HepG2 (cell line): Measurements from ENCODE around the gene WDR11. TPM values are rescaled to one million over a fixed set of nuclear protein-coding genes. Genes with fewer than 3 reads are reported as not detected.

ENCODE experiments used
- ATAC-seq: fragments of 200-7000 bp; cut with Tn5 transposase; 3 replicates; pipeline ENCODE4 v1.9.1; 2020; ENCODE audit warnings: mild to moderate bottlenecking, moderate library complexity
- BruUV-seq: library from RNA; stranded (reverse); fragments of 400-500 nt; replicated peaks from 2 replicates; lab custom pipeline; 2021; lab: Mats Ljungman, UMichigan
- CTCF ChIA-PET: fragments of 300-600 bp; formaldehyde crosslinking; extraction: SDS; loops from one replicate; lab custom pipeline; 2021; ENCODE audit warnings: low total read pairs, inconsistent platforms, low intra/inter-chr PET ratio; lab: Yijun Ruan, JAX
- POLR2A ChIA-PET: fragments of 350-600 bp; sonication (Branson Sonifier 250); formaldehyde crosslinking; loops from one replicate; lab custom pipeline; 2020; ENCODE audit warnings: antibody characterized with exemption, inconsistent platforms; lab: Yijun Ruan, JAX
- DNase-seq: peaks from one replicate; pipeline ENCODE4 v3.0.0-alpha.2; 2015; ENCODE audit warnings: low spot score
- FAIRE-seq: peaks from 3 replicates; lab custom pipeline; 2011; peaks lifted over from hg19 to GRCh38; lab: Jason Lieb, UNC
- H2AFZ ChIP-seq: one replicate; pipeline ENCODE4 v1.6.1; 2011; ENCODE audit warnings: low read length, inconsistent platforms
- H3K27ac ChIP-seq: fragments of 300-600 bp; 3 replicates; pipeline ENCODE4 v1.8.0; 2011; ENCODE audit warnings: mixed run types, mild to moderate bottlenecking, mixed read lengths, low read length, inconsistent platforms; ENCODE audit not compliant: insufficient read depth; ENCODE audit errors: extremely low read length
- H3K27me3 ChIP-seq, 2 experiments: fragments of 200-600 bp in 1 of 2; 2 replicates in 1 of 2; 3 replicates in 1 of 2; pipeline versions ENCODE4 v1.6.0 to v1.8.0; 2011; ENCODE audit warnings: low read length in 2 of 2, mild to moderate bottlenecking in 2 of 2, moderate library complexity in 2 of 2, inconsistent platforms in 1 of 2; ENCODE audit not compliant: insufficient read depth in 2 of 2, control insufficient read depth in 1 of 2
- H3K36me3 ChIP-seq, 2 experiments: fragments of 200-600 bp in 1 of 2; replicated peaks in 1 of 2; 2 replicates in 1 of 2; 3 replicates in 1 of 2; pipeline versions ENCODE4 v1.5.1 to v1.8.0; 2011; ENCODE audit warnings: low read length in 2 of 2, inconsistent platforms in 1 of 2; ENCODE audit not compliant: insufficient read depth in 2 of 2, control insufficient read depth in 1 of 2
- H3K4me1 ChIP-seq: 2 replicates; pipeline ENCODE4 v1.5.1; 2012; ENCODE audit warnings: low read length, inconsistent platforms; ENCODE audit not compliant: insufficient read depth
- H3K4me2 ChIP-seq: 2 replicates; pipeline ENCODE4 v1.6.0; 2011; ENCODE audit warnings: low read depth, low read length, inconsistent platforms
- H3K4me3 ChIP-seq, 3 experiments: fragments of 200-600 bp in 1 of 3; sonication (generic), shearing (Covaris generic) in 1 of 3; replicated peaks in 1 of 3; 2 replicates each; pipeline ENCODE4 v1.5.1; 2011 to 2016; ENCODE audit warnings: low read length in 3 of 3, inconsistent platforms in 2 of 3, low read depth in 2 of 3, mild to moderate bottlenecking in 2 of 3, control low read depth in 1 of 3, mixed read lengths in 1 of 3; ENCODE audit not compliant: insufficient read depth in 1 of 3
- H3K79me2 ChIP-seq: one replicate; pipeline ENCODE4 v1.6.1; 2011; ENCODE audit warnings: low read length, inconsistent platforms; ENCODE audit not compliant: insufficient read depth
- H3K9ac ChIP-seq: 2 replicates; pipeline ENCODE4 v1.6.0; 2011; ENCODE audit warnings: mild to moderate bottlenecking, low read depth, low read length, inconsistent platforms; ENCODE audit not compliant: insufficient read depth
- H3K9me3 ChIP-seq: 2 replicates; pipeline ENCODE4 v1.5.1; 2012; ENCODE audit warnings: mild to moderate bottlenecking, low read length
- H4K20me1 ChIP-seq: 2 replicates; pipeline ENCODE4 v1.6.0; 2011; ENCODE audit warnings: inconsistent platforms, mild to moderate bottlenecking, low read length, moderate library complexity; ENCODE audit not compliant: insufficient read depth
- EP300 ChIP-seq, 3 experiments: sonication (generic) in 1 of 3; formaldehyde crosslinking in 1 of 3; IDR thresholded peaks; 2 replicates each; pipeline versions ENCODE4 v1.5.1 to v1.6.1; 2011 to 2020; ENCODE audit warnings: low read depth in 2 of 3, low read length in 2 of 3, borderline replicate concordance in 1 of 3, improper control_type of control experiment in 1 of 3, mild to moderate bottlenecking in 1 of 3, missing genetic modification reagents in 1 of 3, moderate library complexity in 1 of 3
- GATAD1 ChIP-seq: IDR thresholded peaks from 2 replicates; pipeline ENCODE4 v1.6.1; 2016; ENCODE audit warnings: missing genetic modification reagents, missing compliant biosample characterization
- TEAD3 ChIP-seq: optimal IDR thresholded peaks from 2 replicates; pipeline ENCODE3; 2016; ENCODE audit warnings: borderline replicate concordance
- ZFP90 ChIP-seq: sonication (generic); formaldehyde crosslinking; IDR thresholded peaks from 2 replicates; pipeline ENCODE4 v1.8.0; 2022; ENCODE audit warnings: missing genetic modification reagents, mild to moderate bottlenecking, inconsistent platforms, borderline replicate concordance
- ZNF232 ChIP-seq: sonication (generic); formaldehyde crosslinking; IDR thresholded peaks from 2 replicates; pipeline ENCODE4 v1.4.0; 2020; ENCODE audit warnings: missing genetic modification reagents, borderline replicate concordance
- ZNF33B ChIP-seq: sonication (generic); formaldehyde crosslinking; IDR thresholded peaks from 2 replicates; pipeline ENCODE4 v1.5.1; 2020; ENCODE audit warnings: mild to moderate bottlenecking, missing genetic modification reagents
- ZNF441 ChIP-seq: sonication (generic); formaldehyde crosslinking; IDR thresholded peaks from 2 replicates; pipeline ENCODE4 v1.7.0; 2021; ENCODE audit warnings: missing genetic modification reagents, borderline replicate concordance
- ZNF607 ChIP-seq: sonication (generic); formaldehyde crosslinking; IDR thresholded peaks from 2 replicates; pipeline ENCODE4 v1.5.1; 2020; ENCODE audit warnings: missing genetic modification reagents, mild to moderate bottlenecking, borderline replicate concordance
- WGBS: methylation state at CpG from one replicate; pipeline ENCODE4 v1.1.6; 2017; ENCODE audit warnings: low lambda C conversion rate; 5-methylcytosine and 5-hydroxymethylcytosine counted together
- in situ Hi-C: cut with HindIII; loops from 2 replicates; pipeline ENCODE4 v1.10.0; 2017; ENCODE audit warnings: low pct_unique_long_range_greater_than_20kb; ENCODE audit not compliant: extremely low pct_ligation_motif_present
- intact Hi-C: fragments of 100-400 bp; cut with micrococcal nuclease; formaldehyde crosslinking; loops from one replicate; pipeline ENCODE4 v1.10.0; 2022; ENCODE audit not compliant: unreplicated experiment
- polyA plus RNA-seq, 8 experiments: library from polyadenylated mRNA; depleted of rRNA in 3 of 8; stranded (reverse) in 7 of 8; unstranded in 1 of 8; fragments of >200 nt; fragmentation: Illumina TruSeq in 4 of 8; extraction: Trizol in 4 of 8; gene quantifications; 2 replicates each; pipeline versions ENCODE4 v1.2.1 to v1.2.3, GENCODE V29; 2011 to 2016; ENCODE audit warnings: low read depth in 4 of 8, missing spikeins in 1 of 8, mixed read lengths in 1 of 8; ENCODE audit not compliant: insufficient read depth in 1 of 8
- total RNA-seq, 5 experiments: library from RNA; depleted of rRNA; stranded (reverse); fragments of >200 nt; fragmentation: Illumina TruSeq; extraction: Trizol; gene quantifications; 2 replicates each; pipeline ENCODE4 v1.2.3, GENCODE V29; 2016; ENCODE audit warnings: low read depth in 1 of 5
- TF ChIP-seq, protein P1 (sequence below): sonication (generic); formaldehyde crosslinking; IDR thresholded peaks from 2 replicates; pipeline ENCODE4 v1.5.1; 2020; ENCODE audit warnings: mild to moderate bottlenecking, missing genetic modification reagents
- TF ChIP-seq, protein P2 (sequence below): sonication (generic); formaldehyde crosslinking; IDR thresholded peaks from 2 replicates; pipeline ENCODE4 v1.9.0; 2021; ENCODE audit warnings: mild to moderate bottlenecking, missing genetic modification reagents
- TF ChIP-seq, protein P3 (sequence below): sonication (generic); formaldehyde crosslinking; IDR thresholded peaks from 2 replicates; pipeline ENCODE4 v1.5.0; 2020; ENCODE audit warnings: missing genetic modification reagents, mild to moderate bottlenecking, borderline replicate concordance

The WDR11 gene
- total and polyA plus RNA-seq, 2 of the 13 experiments (the other 11 are each of a cell fraction or from before 2014, with no cell fraction given) = 38.0 to 45.2 TPM

DNA sequence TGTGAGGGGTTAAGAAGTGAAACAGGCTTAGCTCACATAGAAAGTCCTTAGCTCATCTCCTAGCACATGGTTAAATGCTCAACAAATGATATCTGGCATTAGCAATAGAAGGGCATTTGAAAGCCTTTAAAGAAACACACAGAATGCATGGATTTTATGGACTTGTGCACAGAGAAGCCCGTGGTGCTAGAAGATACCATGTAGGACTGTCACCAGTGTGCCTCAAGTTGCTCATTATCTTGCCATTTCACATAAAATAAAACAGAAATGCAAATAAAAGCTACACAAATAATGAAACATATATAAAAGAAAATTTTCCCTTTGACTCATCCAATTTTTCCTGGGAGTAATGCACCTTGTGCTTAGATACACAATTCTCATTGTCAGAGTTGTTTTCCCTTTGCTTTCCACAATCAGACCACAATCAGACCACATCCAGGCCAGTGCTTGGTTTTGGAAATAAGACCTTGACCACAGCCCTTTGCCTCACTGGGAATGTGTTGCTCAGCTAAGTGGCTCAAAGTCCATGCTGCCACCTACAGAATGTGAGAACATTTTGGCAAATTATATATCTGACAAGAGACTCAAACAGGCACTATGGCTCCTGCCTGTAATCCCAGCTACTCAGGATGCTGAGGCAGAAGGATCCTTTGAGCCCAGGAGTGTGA is 9.5 kb upstream of the WDR11 start:
- H3K27ac ChIP-seq = peak overlapping the region; percentile 60
- H3K4me1 ChIP-seq = peaks cover 23% of the 10 kb centered on the region
- no peak overlapping the region for H3K9ac ChIP-seq
- ChIA-PET CTCF (no interaction called here), POLR2A (interaction anchor here (2.2 kb wide), 1 partner anchor 10 kb away, joined by 11 read pairs; the partner anchor contains the start of gene WDR11)
- no peak overlapping the region for H2AFZ ChIP-seq
- intact Hi-C loops = no loop called here
- 0% methylated on average over 1 of the region's 1 CpG for WGBS
- peak; percentile 82 for DNase-seq
- no TSS peak for BruUV-seq
- H3K27me3 ChIP-seq = no peaks in the 10 kb centered on the region
- H3K36me3 ChIP-seq = no peaks in the 10 kb centered on the region
- in situ Hi-C loops = no loop called here
- peak; percentile 76 for FAIRE-seq
- peak overlapping the region; percentile 57 for H3K4me2 ChIP-seq
- ATAC-seq = peak; percentile 99
- no peaks in the 10 kb centered on the region for H3K79me2 ChIP-seq
- H4K20me1 ChIP-seq = no peaks in the 10 kb centered on the region
- no peak overlapping the region; a peak in 1 of 6 replicates for H3K4me3 ChIP-seq
- no peaks in the 10 kb centered on the region for H3K9me3 ChIP-seq
- TF ChIP-seq ZNF441 = 0 out of 2 replicates have a peak, but pooled peaks have one; percentile 27
- peak in 1 of 2 experiments; percentile 44; a peak in 1 of 4 replicates for TF ChIP-seq EP300 (IDR thresholded peaks at IDR 0.05; ENCODE audit: low read depth in 2 of 2, low read length in 2 of 2)
- TF ChIP-seq EP300 (CRISPR knock-in tag; IDR thresholded peaks at IDR 0.05; ENCODE audit: borderline replicate concordance) = no peak
- TF ChIP-seq ZNF33B (CRISPR knock-in tag) = no peak
- peak; percentile 37; the same call in 1 of the 2 replicates for TF ChIP-seq ZNF607 (CRISPR knock-in tag)
- no peak for TF ChIP-seq ZFP90 (CRISPR knock-in tag)
- TF ChIP-seq ZNF232 (CRISPR knock-in tag) = no peak
- TF ChIP-seq, protein P1, sequence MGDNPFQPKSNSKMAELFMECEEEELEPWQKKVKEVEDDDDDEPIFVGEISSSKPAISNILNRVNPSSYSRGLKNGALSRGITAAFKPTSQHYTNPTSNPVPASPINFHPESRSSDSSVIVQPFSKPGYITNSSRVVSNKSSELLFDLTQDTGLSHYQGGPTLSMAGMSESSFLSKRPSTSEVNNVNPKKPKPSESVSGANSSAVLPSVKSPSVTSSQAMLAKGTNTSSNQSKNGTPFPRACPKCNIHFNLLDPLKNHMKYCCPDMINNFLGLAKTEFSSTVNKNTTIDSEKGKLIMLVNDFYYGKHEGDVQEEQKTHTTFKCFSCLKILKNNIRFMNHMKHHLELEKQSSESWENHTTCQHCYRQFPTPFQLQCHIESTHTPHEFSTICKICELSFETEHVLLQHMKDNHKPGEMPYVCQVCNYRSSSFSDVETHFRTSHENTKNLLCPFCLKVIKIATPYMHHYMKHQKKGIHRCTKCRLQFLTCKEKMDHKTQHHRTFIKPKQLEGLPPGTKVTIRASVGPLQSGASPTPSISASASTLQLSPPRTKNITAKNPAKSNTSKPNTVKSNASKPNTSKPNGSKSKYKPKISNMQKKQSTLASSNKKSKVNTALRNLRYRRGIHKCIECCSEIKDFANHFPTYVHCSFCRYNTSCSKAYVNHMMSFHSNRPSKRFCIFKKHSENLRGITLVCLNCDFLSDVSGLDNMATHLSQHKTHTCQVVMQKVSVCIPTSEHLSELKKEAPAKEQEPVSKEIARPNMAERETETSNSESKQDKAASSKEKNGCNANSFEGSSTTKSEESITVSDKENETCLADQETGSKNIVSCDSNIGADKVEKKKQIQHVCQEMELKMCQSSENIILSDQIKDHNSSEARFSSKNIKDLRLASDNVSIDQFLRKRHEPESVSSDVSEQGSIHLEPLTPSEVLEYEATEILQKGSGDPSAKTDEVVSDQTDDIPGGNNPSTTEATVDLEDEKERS (CRISPR knock-in tag) = no peak
- TF ChIP-seq, protein P2, sequence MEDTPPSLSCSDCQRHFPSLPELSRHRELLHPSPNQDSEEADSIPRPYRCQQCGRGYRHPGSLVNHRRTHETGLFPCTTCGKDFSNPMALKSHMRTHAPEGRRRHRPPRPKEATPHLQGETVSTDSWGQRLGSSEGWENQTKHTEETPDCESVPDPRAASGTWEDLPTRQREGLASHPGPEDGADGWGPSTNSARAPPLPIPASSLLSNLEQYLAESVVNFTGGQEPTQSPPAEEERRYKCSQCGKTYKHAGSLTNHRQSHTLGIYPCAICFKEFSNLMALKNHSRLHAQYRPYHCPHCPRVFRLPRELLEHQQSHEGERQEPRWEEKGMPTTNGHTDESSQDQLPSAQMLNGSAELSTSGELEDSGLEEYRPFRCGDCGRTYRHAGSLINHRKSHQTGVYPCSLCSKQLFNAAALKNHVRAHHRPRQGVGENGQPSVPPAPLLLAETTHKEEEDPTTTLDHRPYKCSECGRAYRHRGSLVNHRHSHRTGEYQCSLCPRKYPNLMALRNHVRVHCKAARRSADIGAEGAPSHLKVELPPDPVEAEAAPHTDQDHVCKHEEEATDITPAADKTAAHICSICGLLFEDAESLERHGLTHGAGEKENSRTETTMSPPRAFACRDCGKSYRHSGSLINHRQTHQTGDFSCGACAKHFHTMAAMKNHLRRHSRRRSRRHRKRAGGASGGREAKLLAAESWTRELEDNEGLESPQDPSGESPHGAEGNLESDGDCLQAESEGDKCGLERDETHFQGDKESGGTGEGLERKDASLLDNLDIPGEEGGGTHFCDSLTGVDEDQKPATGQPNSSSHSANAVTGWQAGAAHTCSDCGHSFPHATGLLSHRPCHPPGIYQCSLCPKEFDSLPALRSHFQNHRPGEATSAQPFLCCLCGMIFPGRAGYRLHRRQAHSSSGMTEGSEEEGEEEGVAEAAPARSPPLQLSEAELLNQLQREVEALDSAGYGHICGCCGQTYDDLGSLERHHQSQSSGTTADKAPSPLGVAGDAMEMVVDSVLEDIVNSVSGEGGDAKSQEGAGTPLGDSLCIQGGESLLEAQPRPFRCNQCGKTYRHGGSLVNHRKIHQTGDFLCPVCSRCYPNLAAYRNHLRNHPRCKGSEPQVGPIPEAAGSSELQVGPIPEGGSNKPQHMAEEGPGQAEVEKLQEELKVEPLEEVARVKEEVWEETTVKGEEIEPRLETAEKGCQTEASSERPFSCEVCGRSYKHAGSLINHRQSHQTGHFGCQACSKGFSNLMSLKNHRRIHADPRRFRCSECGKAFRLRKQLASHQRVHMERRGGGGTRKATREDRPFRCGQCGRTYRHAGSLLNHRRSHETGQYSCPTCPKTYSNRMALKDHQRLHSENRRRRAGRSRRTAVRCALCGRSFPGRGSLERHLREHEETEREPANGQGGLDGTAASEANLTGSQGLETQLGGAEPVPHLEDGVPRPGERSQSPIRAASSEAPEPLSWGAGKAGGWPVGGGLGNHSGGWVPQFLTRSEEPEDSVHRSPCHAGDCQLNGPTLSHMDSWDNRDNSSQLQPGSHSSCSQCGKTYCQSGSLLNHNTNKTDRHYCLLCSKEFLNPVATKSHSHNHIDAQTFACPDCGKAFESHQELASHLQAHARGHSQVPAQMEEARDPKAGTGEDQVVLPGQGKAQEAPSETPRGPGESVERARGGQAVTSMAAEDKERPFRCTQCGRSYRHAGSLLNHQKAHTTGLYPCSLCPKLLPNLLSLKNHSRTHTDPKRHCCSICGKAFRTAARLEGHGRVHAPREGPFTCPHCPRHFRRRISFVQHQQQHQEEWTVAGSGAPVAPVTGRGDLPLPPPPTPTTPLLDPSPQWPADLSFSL (CRISPR knock-in tag) = peak; percentile 78; the same call in 1 of the 2 replicates
- TF ChIP-seq TEAD3 (CRISPR knock-in tag) = peak; percentile 80
- TF ChIP-seq GATAD1 (CRISPR knock-in tag) = no peak
- TF ChIP-seq, protein P3, sequence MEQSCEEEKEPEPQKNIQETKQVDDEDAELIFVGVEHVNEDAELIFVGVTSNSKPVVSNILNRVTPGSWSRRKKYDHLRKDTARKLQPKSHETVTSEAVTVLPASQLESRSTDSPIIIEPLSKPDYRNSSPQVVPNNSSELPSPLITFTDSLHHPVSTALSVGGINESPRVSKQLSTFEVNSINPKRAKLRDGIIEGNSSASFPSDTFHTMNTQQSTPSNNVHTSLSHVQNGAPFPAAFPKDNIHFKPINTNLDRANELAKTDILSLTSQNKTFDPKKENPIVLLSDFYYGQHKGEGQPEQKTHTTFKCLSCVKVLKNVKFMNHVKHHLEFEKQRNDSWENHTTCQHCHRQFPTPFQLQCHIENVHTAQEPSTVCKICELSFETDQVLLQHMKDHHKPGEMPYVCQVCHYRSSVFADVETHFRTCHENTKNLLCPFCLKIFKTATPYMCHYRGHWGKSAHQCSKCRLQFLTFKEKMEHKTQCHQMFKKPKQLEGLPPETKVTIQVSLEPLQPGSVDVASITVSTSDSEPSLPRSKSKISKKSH (CRISPR knock-in tag) = no peak
